Stimulated activated naive CD4-positive, alpha-beta T cell (primary cell): ENCODE data around the gene PSORS1C1.
"Not testable (repeated sequence)": the region's sequence is repeated elsewhere in the genome, so short reads cannot be mapped to it uniquely, and the experiment has no call there.

Source experiments
- DNase-seq, 6 experiments: peaks; one replicate each; lab custom pipeline; 2025; lab: John Stamatoyannopoulos, UW

The PSORS1C1 gene

DNA sequence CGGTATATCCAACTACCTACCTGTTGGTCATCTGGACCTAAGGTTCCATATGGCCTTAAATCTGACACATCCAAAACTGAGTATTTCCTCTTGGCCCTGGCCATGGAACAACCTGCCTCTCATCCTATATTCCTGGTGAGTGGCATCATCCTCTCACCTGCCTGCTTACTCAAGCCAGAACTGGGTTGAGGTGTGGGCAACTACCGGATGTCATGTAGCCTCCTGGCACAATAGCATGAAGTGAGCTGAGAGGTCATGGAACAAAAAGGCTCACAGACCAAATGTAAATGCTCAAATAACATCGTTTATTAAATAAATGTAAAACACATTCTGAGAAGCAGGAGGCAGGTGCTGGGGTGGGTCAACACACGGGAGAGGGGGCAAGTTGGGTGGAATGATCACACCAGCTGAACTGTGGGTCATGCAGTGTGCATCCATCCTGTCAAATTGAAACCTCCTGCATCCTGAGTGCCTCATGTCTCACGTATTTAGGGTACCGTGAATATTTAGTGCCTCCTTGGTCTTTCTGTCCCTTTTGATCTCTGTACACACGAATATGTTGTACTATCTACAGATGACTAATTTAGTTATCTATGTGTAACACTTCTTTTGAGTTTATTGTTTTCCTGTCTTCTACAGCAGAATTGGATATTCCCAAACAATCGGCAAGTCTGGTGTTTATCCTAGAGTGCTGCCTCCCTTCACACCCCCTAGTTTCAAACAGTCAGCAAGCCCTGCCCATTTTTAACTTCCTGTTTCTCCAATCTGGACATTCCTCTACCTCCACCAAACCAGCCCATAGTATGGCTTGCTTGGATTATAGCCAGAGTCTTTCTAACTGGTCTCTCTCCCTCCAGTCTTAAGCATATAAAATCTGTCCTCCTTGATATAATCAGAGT lies 63.8 kb downstream of the PSORS1C1 start:
- DNase-seq = no peak

DNA sequence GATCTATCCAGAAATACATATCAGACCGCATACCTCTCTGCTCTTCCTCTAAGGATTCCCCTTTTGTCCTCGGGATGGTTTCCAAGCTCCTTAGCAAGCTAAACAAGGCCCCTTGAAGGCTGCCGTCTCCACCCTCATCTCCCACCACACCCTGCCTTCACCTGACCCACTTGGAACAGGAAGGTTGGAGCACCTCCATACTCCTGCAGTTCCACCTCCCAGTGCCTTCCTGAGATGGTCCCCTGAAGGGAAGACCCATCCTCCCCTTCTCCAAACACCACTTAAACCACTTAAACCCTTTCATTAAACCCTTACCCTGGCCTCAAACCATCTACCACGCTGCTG lies 64.4 kb downstream of the PSORS1C1 start:
- DNase-seq = no peak

DNA sequence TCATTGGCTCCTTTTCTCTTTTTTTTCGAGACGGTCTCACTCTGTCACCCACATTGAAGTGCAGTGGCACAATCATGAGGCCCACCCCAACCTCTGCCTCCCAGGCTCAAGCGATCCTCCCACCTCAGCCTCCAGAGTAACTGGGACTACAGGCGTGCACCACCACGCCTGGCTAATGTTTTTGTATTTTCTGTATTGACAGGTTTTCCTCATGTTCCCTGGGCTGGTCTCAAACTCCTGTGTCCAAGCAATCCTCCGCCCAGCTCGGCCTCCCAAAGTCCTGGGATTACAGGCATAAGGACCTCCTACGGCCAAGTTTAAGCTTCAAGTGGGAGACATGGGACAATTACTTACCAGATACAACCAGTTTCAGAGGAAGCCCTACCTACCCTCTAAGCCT lies 65.3 kb downstream of the PSORS1C1 start:
- DNase-seq = no peak

DNA sequence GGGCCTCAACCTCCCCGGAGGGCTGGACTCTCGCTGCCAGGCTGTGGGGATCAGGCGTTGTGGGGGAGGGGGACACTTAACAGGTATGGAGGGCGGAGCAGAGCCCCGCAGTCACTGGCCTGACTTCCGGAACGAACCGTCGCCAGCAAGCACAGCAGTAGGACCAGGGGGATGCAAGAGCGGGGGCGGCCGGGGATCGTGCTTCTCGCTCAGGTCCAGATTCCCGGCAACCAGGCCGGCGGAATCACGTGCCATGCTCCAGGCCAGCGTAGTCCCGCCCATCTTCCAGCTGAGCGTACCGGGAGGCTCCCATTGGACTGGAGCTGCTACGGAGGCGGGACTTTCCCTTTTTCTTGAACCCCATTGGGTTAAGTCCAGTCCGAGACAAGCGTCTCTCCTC lies 65.9 kb downstream of the PSORS1C1 start:
- peak; percentile 10 to 69 (median 54) for DNase-seq

DNA sequence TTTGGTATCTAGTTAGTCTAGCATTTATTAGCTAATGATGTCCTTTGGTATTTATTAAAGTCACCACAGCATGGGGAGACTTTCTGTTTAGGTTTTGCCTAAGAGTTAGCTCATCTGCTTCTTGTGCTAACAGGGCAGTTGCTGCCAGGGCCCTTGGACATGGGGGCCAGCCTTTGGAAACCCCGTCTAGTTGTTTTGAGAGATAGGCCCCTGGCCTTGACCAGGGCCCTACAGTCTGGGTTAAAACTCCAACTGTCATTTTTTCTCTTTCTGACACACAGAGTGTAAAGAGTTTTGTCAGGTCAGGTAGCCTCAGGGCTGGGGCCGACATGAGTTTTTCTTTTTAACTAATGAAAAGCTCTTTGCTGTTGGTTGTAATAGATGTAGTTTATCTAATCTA lies 68.7 kb downstream of the PSORS1C1 start:
- DNase-seq = not testable (repeated sequence)

DNA sequence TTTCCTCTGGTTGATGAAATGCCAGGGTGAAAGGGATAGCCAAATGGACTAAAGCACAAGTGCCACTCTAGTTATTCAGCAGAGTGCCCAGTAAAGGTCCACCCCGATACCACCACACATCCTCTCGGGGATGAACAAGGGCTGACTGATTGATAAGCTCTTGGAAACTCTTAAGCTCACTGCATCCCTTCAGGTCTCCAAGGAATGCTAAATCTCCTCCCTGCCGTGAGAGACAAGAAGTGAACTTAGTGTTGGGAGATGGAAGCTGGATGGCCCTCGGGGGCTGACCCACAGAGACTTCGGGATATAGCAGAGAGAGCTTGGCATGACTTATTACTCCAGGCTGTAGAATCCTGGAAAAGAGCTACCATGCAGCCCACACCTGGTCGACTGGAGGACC lies 69.3 kb downstream of the PSORS1C1 start:
- not testable (repeated sequence) for DNase-seq

DNA sequence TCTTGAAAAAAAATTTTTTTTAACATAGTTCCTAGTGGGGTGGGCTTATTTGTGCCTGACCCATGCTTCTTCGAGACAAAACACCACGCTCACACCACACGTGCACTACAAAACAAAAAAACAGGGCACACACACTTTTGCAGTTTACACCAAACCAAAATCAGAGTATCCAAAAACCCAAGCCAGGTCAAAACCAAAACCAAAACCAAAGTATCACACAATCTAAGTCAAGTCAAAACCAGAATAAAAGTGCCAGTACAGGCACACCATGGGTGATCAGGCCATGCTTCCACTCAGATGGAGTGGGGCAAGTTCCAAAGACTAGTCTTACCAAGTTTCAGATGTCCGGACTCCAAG lies 71.1 kb downstream of the PSORS1C1 start:
- DNase-seq = not testable (repeated sequence)

DNA sequence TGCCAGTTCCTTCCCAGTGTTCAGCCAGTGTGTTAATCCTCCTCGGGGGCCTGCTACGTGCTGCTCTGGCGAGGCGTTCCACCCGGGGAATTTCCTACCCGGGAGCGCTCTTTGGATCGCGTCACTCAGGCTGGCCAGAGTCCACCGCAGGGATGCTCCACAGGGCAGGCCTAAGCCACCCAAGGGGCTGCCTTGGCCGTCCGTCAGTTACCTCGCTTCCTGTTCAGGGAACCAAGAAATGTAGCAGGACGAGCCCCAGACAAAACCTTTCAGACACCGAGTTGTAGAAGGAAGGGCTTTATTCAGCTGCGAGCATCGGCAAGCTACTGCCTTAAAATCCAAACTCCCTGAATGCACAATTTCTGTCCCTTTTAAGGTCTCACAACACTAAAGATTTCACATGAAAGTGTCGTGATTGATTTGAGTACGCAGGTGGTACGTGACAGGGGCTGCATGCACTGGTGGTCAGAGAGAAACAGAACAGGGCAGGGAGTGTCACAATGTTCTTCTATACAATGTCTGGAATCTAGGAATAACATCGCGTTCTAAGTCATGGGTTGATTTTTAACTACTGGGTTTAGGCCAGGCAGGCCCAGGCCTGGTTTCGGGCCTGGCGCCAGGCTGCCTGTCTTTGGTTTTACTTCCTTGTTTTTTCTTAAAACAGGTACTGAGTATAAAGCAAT lies 71.6 kb downstream of the PSORS1C1 start:
- DNase-seq = no peak

DNA sequence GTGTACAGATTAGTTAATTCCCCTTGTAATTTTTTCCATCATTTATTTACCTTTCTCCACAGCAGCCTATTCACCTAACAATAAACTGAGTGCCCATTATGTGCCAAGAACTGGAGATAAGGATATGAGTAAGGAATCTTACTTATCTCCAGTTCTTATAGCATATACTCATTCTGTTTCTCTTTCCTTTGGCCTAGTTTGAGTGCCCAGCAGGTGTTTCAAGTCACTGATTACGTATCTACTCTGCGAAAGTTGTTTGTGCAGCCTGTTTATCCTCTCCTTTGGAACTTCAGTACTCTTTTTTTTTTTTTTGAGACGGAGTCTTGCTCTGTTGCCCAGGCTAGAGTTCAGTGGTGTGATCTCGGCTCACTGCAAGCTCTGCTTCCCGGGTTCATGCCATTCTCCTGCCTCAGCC lies 73.2 kb downstream of the PSORS1C1 start:
- no peak for DNase-seq

DNA sequence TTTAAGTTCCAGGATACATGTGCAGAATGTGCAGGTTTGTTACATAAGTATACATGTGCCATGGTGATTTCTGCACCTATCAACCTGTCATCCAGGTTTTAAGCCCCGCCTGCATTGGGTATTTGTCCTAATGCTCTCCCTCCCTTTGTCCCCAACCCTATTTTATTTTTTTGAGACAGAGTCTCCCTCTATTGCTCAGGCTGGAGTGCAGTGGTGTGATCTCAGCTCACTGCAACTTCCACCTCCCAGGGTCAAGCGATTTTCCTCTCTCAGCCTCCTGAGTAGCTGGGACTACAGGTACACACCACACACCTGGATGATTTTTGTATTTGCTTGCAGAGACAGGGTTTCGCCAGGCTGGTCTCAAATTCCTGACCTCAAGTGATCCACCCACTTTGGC lies 74.6 kb downstream of the PSORS1C1 start:
- not testable (repeated sequence) for DNase-seq
